Raji (cell line): ENCODE data around the gene IL31RA.

Experiments used
- POLR2A ChIP-seq: IDR thresholded peaks from 2 replicates; pipeline ENCODE4 v1.6.1; 2011; ENCODE audit warnings: low read depth, low read length, control low read depth; ENCODE audit not compliant: insufficient read depth

Gene IL31RA

GRCh38 chr5:55966284-55966683 is 115.1 kb downstream of the IL31RA start:
- TF ChIP-seq POLR2A: no peak

- TF ChIP-seq POLR2A: no peak
Measured at GRCh38 chr5:55969956-55970355, 118.8 kb downstream of the IL31RA start.
